Neural cell (in vitro differentiated cells): ENCODE results near the gene HM13. TPM values are rescaled to one million over a fixed set of nuclear protein-coding genes. Genes with fewer than 3 reads are reported as not detected.
"Not testable (repeated sequence)": the region's sequence is repeated elsewhere in the genome, so short reads cannot be mapped to it uniquely, and the experiment has no call there.

Experiments used
- H2AFZ ChIP-seq: fragments of 200-600, 300-800 bp; sonication (generic), shearing (Covaris generic); 2 replicates; pipeline ENCODE4 v1.6.0; 2014; ENCODE audit warnings: low read depth, mild to moderate bottlenecking, antibody characterized with exemption, low read length, moderate library complexity
- H3F3A ChIP-seq: fragments of 200-600 bp; shearing (Covaris generic); 2 replicates; pipeline ENCODE4 v1.6.1; 2016; ENCODE audit warnings: mild to moderate bottlenecking, moderate library complexity, mixed read lengths, antibody characterized with exemption, low read length; ENCODE audit not compliant: insufficient read depth, poor library complexity, severe bottlenecking
- H3K27ac ChIP-seq: fragments of 200-600, 300-800 bp; sonication (generic), shearing (Covaris generic); 2 replicates; pipeline ENCODE4 v1.5.1; 2014; ENCODE audit warnings: mild to moderate bottlenecking, low read length, moderate library complexity
- H3K27me3 ChIP-seq: fragments of 300-800, 200-600 bp; sonication (generic), shearing (Covaris generic); 2 replicates; pipeline ENCODE4 v1.6.0; 2014; ENCODE audit warnings: mild to moderate bottlenecking, low read depth, low read length, moderate library complexity; ENCODE audit not compliant: insufficient read depth
- H3K36me3 ChIP-seq: fragments of 300-800, 200-600 bp; sonication (generic), shearing (Covaris generic); 2 replicates; pipeline ENCODE4 v1.5.1; 2014; ENCODE audit warnings: mild to moderate bottlenecking, antibody characterized with exemption, low read length, moderate library complexity; ENCODE audit not compliant: insufficient read depth
- H3K4me2 ChIP-seq: fragments of 300-800, 200-600 bp; sonication (generic), shearing (Covaris generic); 2 replicates; pipeline ENCODE4 v1.6.0; 2014; ENCODE audit warnings: mild to moderate bottlenecking, low read length
- H3K4me3 ChIP-seq: fragments of 300-800, 200-600 bp; sonication (generic), shearing (Covaris generic); 2 replicates; pipeline ENCODE4 v1.5.1; 2014; ENCODE audit warnings: mild to moderate bottlenecking, low read length, moderate library complexity
- H3K79me2 ChIP-seq: fragments of 200-600 bp; shearing (Covaris generic); replicated peaks from 2 replicates; pipeline ENCODE4 v1.6.0; 2014; ENCODE audit warnings: mild to moderate bottlenecking, low read length, moderate library complexity; ENCODE audit not compliant: insufficient read depth
- H3K9ac ChIP-seq: fragments of 300-800, 200-600 bp; sonication (generic), shearing (Covaris generic); 2 replicates; pipeline ENCODE4 v1.6.1; 2016; ENCODE audit warnings: mild to moderate bottlenecking, low read length, mixed read lengths
- H3K9me2 ChIP-seq: fragments of 200-600 bp; shearing (Covaris generic); 2 replicates; pipeline ENCODE4 v1.6.1; 2016; ENCODE audit warnings: mild to moderate bottlenecking, low read length, mixed read lengths; ENCODE audit not compliant: insufficient read depth
- H3K9me3 ChIP-seq: fragments of 200-600, 300-800 bp; sonication (generic), shearing (Covaris generic); 2 replicates; pipeline ENCODE4 v1.6.1; 2016; ENCODE audit warnings: mild to moderate bottlenecking, mixed run types, low read length, moderate library complexity, mixed read lengths
- H4K20me1 ChIP-seq: fragments of 200-600 bp; shearing (Covaris generic); 2 replicates; pipeline ENCODE4 v1.6.1; 2016; ENCODE audit warnings: mild to moderate bottlenecking, mixed run types; ENCODE audit not compliant: insufficient read depth
- EP300 ChIP-seq: fragments of 450-650 bp; conservative IDR thresholded peaks from 2 replicates; pipeline ENCODE4 v1.6.1; 2014; ENCODE audit warnings: antibody characterized with exemption, mild to moderate bottlenecking, moderate library complexity; ENCODE audit not compliant: poor library complexity, severe bottlenecking
- EZH2 ChIP-seq: fragments of 200-600, 300-800 bp; shearing (Covaris generic), sonication (generic); IDR thresholded peaks from 2 replicates; pipeline ENCODE4 v1.6.1; 2014; ENCODE audit warnings: antibody characterized with exemption, low read length, borderline replicate concordance, mild to moderate bottlenecking; ENCODE audit not compliant: insufficient read depth, poor library complexity, severe bottlenecking
- MXI1 ChIP-seq: fragments of 450-650 bp; conservative IDR thresholded peaks from 2 replicates; pipeline ENCODE4 v1.6.1; 2014; ENCODE audit warnings: antibody characterized with exemption, mild to moderate bottlenecking; ENCODE audit not compliant: poor library complexity, severe bottlenecking
- POLR2AphosphoS5 ChIP-seq: IDR thresholded peaks from 2 replicates; pipeline ENCODE4 v1.6.1; 2012
- RAD21 ChIP-seq: fragments of 450-650 bp; conservative IDR thresholded peaks from 2 replicates; pipeline ENCODE4 v1.6.1; 2014; ENCODE audit warnings: antibody characterized with exemption, mild to moderate bottlenecking, moderate library complexity
- SMC3 ChIP-seq: fragments of 450-650 bp; conservative IDR thresholded peaks from 2 replicates; pipeline ENCODE4 v1.6.1; 2014; ENCODE audit warnings: antibody characterized with exemption, mild to moderate bottlenecking, moderate library complexity; ENCODE audit not compliant: poor library complexity
- polyA plus RNA-seq: library from polyadenylated mRNA; depleted of rRNA; stranded (reverse); fragments of >200 nt; gene quantifications from 2 replicates; pipeline ENCODE4 v1.2.3, GENCODE V29; 2014

Gene HM13
- polyA plus RNA-seq, 1 donor from 2014 or later, result 95.4 TPM

- H3F3A ChIP-seq, result no peaks in the 10 kb centered on the region
- no peak overlapping the region for H2AFZ ChIP-seq
- H3K79me2 ChIP-seq, result no peaks in the 10 kb centered on the region
- H3K36me3 ChIP-seq, result no peaks in the 10 kb centered on the region
- no peak overlapping the region for H3K27ac ChIP-seq
- H4K20me1 ChIP-seq, result no peaks in the 10 kb centered on the region
- H3K9me3 ChIP-seq, result no peaks in the 10 kb centered on the region
- TF ChIP-seq POLR2AphosphoS5, result no peak
- no peak overlapping the region for H3K4me2 ChIP-seq
- no peaks in the 10 kb centered on the region for H3K27me3 ChIP-seq
- peak overlapping the region; percentile 67 for H3K9ac ChIP-seq
- H3K9me2 ChIP-seq, result no peaks in the 10 kb centered on the region
- H3K4me3 ChIP-seq, result peak overlapping the region; percentile 69
Measured at GRCh38 chr20:31573555-31574321, 59.5 kb downstream of the HM13 start.

DNA sequence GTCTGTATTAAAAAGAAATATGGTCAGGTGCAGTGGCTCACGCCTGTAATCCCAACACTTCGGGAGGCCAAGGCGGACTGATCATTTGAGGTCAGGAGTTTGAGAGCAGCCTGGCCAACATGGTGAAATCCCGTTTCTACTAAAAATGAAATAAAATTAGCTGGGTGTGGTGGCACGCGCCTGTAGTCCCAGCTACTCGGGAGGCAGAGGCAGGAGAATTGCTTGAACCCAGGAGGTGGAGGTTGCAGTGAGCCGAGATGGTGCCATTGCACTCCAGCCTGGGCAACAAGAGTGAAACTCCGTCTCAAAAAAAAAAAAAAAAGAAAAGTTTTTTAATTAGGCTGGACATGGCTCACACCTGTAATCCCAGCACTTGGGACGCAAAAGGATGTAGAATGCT is 60.7 kb downstream of the HM13 start:
- H3K4me2 ChIP-seq, H3K4me3 ChIP-seq, H3K27me3 ChIP-seq, H3K9me3 ChIP-seq, H3K27ac ChIP-seq, H3F3A ChIP-seq, H4K20me1 ChIP-seq, H3K9ac ChIP-seq, H3K36me3 ChIP-seq, H2AFZ ChIP-seq, H3K9me2 ChIP-seq, H3K79me2 ChIP-seq: not testable (repeated sequence)

DNA sequence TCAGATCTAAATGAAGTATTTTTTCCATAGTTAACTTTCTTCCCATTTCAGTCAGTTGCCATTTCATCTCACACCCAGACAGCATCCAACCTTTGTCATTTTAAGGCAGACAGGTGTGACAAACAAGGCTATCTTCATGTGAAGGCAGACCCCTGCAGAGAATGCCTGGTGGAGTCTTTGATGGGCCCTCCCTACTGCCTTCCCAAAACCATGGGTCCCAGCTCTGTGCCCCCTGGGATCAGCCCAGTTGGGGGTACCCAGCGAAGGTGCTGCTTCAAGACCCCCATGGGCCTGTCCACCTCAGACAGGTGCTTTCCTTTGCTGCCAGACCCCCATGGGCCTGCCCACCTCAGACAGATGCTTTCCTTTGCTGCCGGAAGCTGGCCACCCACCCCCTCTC is 62.5 kb downstream of the HM13 start:
- no peaks in the 10 kb centered on the region for H3K9me3 ChIP-seq
- H3K9ac ChIP-seq, result no peak overlapping the region
- TF ChIP-seq POLR2AphosphoS5 (peak; percentile 26), MXI1 (no peak), RAD21 (no peak)
- no peak overlapping the region for H2AFZ ChIP-seq
- H3K27ac ChIP-seq, result no peak overlapping the region
- no peaks in the 10 kb centered on the region for H4K20me1 ChIP-seq
- H3F3A ChIP-seq, result no peaks in the 10 kb centered on the region
- H3K27me3 ChIP-seq, result no peaks in the 10 kb centered on the region
- H3K36me3 ChIP-seq, result no peaks in the 10 kb centered on the region
- H3K4me3 ChIP-seq, result no peak overlapping the region
- no peaks in the 10 kb centered on the region for H3K9me2 ChIP-seq
- H3K79me2 ChIP-seq, result no peaks in the 10 kb centered on the region
- H3K4me2 ChIP-seq, result no peak overlapping the region

DNA sequence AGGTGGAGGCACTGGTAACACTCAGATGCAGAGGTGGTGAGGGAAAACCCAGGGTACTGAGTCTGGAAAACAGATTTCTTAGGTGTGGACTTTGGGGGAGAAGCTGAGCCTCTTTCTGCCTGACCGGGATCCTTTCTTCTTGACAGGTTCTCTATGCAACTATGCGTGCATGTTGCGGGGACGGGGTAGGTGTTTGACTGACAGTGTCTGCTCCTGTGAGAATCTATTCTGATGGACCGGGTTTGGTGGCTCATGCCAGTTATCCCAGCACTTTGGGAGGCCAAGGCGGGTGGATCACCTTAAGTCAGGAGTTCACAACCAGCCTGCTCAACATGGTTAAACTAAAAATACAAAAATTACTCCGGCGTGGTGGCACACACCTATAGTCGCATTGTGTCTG is 63.0 kb downstream of the HM13 start:
- Histone ChIP-seq H3K79me2 (no peaks in the 10 kb centered on the region), H3K27me3 (no peaks in the 10 kb centered on the region), H3K4me2 (no peak overlapping the region), H3K4me3 (no peak overlapping the region), H4K20me1 (no peaks in the 10 kb centered on the region), H3K9ac (no peak overlapping the region), H3K9me3 (no peaks in the 10 kb centered on the region), H3F3A (no peaks in the 10 kb centered on the region), H3K27ac (no peak overlapping the region), H3K36me3 (no peaks in the 10 kb centered on the region), H3K9me2 (no peaks in the 10 kb centered on the region), H2AFZ (no peak overlapping the region)
- no peak for TF ChIP-seq EP300
- no peak for TF ChIP-seq EZH2
- TF ChIP-seq SMC3, result no peak
- TF ChIP-seq POLR2AphosphoS5, result no peak
